ENCODE measurements around the gene UBE2D4.
"Not testable (repeated sequence)": the region's sequence is repeated elsewhere in the genome, so short reads cannot be mapped to it uniquely, and the experiment has no call there.

UBE2D4 gene

DNA sequence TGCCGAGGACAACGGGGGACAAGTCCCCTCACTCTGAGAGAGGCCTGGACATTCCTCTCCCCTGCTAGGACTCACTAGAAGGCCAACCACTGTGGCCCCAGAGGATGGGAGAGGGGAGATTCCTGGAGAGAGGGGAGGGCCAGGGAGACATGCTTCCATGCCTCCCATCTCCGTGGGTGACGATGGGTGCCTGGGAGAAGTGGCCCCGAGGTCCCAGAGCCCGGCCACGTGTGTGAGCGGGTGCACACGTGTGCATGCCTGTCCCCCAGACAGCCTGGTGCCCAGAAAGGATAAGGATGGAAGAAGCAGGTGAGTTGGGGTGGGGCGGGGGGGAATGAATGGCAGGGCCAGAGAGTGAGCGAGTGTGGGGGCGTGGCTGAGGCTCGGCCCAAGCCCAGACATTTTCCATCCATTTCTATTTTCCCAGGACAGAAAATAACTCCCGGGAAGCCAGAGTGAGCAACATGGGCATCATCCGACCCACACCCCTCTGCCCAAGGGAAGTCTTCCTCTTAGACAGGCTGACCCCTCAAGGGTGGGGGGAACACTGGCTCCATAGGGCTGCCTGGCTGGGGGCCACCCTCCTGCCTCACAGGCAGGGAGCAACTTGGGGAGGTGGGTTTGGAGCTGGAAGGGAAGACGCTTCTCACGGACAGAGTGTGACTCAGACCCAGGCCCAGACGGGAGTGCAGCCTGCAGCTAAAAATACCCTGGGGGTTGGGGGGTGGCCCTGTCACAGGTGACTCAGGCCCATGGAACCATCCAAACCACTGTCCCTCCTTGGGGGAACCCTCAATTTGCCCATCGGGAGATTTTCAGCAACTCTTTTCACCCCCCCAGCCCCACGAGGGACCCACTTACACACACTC lies 42.2 kb downstream of the UBE2D4 start:
- DNase-seq: not testable (repeated sequence)

DNA sequence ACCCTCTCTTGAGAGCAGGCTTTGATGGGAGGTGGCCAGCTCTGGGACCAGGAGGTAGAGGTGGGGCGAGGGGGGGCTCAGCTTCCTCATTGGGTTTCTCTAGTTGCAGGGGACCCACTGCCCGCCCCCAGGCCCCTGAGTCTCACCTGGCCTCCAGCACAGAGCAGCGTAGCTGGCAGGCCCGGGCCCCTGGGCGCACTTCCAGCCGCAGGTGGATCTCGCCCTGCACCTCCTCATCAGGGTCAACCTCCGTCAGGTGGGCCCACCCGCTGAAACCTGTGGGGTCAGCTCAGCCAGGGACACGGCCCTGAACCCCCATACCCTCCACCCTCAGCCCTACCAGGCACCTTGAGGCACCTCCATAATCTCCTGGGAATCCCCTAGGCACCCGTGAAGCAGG lies 43.4 kb downstream of the UBE2D4 start:
- DNase-seq: not testable (repeated sequence)

DNA sequence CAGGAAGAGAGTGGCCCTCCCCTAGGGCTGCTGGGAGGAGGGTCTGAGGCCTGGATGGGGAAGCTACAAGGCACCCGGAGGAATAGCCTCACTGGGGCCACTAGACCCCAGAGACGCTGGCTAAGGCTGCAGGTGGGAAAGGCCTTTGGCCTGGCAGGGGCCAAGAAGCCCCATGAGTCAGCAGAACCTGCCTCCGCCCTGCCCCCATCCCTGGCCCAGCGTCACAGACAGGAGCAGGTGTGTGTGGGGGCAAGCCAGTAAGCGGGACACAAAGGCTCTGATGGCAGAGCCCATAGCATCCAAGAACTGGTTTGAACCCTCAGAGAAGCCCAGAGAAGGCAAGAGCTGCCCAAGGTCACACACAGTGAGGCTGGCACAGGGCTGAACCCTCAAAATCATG lies 44.5 kb downstream of the UBE2D4 start:
- DNase-seq: not testable (repeated sequence)

DNA sequence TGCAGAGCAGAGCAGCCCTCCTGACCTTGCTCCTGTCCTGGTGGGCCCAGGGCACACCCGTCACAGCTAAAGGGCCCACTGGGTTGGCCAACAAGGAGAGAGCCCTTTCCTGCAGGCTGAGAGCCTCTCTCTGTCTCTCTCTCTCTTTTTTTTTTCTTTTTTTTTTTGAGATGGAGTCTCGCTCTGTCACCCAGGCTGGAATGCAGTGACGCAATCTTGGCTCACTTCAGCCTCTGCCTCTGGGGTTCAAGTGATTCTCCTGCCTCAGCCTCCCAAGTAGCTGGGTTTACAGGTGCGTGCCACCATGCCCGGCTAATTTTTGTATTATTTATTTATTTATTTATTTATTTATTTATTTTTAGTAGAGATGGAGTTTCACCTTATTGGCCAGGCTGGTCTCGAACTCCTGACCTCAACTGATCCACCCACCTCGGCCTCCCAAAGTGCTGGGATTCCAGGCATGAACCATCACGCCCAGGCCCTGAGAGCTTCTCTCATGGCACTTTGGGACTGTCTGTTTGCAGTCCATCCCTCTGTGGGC lies 47.9 kb downstream of the UBE2D4 start:
- not testable (repeated sequence) for DNase-seq

DNA sequence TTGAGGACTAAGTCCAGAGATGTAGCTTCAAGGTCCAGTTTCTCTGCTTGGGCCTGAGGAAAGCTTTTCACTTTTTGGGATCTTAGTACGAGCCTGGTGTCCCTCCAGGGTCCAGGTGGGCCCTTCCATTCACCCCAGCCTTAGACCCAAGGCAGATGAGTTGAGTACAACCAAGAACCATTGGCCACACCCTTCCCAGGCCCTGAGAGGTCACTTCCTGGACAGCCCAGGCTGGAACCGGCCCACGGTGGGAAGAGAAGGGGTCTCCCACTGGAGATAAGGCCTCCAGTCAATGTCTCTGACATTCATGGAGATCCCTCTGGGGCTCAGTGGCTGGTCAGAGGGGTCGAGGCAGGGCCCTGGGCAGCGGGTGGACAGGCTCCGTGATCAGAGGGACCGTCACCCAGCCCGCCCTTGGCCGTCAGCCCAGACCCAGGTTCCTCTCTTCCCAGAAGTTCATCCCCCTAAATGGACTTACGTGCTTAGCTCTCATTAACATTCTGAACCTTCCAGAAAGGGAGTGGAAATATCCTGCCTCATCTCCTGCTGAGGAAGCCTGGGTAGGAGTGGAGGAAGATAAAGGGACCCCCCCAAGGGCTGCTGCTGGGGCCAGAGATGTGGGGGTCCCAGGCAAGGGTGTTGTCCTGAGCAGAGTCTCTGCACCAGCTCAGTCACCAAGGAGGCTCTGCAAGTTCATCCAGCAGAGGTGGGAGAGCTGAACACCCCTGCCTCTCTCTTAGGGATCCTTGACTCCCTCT lies 48.7 kb downstream of the UBE2D4 start:
- DNase-seq: not testable (repeated sequence)

DNA sequence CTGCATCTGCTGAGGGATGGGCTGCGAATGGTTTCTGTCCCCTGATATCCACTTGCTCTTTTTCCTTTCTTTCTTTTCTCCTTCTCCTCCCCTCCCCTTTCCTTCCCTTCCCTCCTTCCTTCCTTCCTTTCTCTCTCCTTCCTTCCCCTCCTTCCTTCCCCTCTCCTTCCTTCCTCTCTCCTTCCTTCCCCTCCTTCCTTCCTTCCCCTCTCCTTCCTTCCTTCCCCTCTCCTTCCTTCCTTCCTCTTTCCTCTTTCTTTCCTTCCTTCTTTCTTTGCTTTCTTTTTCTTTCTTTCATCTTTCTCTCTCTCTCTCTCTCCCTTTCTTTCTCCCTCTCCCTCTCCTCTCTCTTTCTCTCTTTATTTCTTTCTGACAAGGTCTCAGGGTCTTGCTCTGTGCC lies 51.3 kb downstream of the UBE2D4 start:
- DNase-seq: no peak

DNA sequence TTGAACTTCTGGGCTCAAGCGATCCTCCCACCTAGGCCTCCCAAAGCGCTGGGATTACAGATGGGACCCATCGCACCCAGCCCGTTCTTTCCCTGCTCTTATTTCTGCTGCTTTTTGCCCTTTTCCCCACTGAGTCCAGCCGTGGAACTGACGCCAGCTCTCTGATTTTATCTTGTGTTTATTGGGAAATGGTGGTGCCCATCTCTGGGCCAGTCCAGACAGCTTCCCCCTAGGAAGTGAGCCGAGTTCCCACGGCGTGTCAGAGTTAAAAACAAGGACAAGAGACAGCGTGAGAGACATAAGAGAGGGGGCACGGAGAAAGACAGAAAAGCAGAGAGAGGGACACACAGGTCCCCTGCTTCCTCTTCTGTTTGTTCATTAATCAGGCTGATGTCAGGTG lies 51.9 kb downstream of the UBE2D4 start:
- not testable (repeated sequence) for DNase-seq

DNA sequence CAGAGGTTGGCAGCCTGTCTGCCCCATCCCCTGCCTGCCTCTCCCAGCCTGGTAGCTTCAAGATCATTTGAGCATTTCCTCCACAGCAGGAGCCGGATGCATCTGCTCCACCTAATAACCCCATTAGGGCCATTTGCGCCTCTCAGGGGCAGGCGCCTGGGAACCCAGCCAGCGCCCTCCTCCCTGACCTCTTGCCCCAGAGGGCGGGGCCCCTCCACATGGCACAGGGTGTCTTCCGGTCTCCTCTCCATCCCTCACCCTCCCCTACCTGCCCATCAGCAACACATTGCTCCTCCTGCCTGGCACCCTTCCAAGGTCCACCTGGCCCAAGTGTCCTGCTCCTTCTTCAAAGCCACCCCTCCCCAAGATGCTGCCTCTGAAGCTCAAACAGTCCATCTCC lies 56.6 kb downstream of the UBE2D4 start:
- DNase-seq: not testable (repeated sequence)

DNA sequence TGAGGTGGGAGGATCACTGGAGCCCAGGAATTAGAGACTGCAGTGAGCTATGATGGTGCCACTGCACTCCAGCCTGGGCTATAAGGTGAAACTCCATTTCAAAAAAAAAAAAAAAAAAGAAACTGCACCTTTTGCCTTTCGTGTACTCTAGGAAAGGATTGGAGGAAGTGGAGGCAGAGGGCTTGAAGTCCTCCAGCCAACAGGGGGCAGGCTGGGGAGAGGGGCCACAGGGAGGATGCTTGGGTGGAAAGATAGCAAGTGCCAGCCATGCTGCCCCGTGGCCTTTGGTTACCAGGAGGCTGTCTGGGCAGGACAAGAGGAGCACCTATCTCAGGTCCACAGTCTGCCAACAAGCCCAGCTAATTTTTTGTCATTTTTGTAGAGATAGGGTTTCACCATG lies 57.5 kb downstream of the UBE2D4 start:
- not testable (repeated sequence) for DNase-seq

DNA sequence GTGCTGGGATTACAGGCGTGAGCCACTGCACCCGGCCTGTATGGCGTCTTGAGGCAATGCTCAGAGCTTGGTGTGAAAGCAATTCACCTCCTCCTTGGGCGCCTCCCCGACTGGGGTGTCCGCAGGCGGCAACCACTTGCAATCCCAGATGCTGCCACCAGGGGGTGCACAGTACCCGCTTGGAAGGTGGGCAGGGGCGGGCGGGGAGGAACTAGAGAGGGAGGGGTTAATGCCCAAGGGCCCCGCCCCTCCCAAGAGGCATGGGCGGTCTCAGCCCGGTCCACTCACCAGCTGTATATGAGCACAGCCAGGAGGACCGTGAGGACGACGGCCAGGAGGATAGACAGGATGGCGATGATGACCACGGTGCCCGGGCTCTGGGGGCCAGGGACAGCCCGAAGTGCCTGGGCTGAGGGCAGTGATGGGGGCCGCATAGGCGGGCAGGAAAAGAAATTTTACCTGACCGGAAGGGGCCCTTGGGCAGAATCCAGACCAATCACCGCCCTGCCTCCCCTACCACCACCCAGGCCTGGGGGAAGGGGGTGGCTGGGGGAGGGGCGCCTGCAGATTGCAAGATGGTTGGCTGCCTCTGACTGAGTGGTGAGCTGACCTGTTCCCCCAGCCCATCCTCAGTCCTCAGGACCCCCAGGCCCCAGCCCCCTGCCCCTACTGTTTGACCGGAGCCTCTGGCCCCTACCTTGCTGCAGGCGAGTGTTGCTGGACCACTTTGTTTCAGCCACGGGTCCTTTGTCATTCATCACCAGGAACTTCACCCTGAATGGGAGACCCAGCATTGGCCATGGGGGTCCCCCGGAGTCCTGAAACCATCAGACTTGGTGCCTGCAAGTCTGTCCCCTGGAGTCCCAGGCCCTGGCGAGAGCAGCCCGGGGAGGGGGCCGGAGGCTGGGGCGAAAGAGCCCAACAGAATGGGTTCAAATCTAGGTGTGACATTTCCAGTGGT lies 59.9 kb downstream of the UBE2D4 start:
- peak; percentile 78 for DNase-seq

DNA sequence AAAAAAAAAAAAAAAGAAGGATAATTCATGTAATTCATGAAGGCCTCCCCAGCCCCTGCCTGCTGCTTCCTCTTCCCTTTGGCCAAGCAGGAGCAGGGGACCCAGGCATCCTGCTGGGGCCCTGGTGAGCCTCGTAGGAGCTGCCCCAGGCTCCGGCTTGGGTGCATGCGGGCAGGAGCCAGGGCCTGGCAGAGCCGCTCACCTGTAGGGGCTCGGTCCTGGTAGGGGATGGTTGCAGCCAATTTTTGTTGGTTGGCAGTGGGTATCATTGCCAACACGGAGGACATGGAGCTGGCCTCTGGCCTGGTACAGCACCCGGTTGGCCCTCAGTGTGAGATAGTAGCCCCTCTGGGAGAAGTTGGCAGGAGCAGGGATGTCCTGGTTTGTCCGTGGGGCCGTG lies 61.2 kb downstream of the UBE2D4 start:
- not testable (repeated sequence) for DNase-seq

DNA sequence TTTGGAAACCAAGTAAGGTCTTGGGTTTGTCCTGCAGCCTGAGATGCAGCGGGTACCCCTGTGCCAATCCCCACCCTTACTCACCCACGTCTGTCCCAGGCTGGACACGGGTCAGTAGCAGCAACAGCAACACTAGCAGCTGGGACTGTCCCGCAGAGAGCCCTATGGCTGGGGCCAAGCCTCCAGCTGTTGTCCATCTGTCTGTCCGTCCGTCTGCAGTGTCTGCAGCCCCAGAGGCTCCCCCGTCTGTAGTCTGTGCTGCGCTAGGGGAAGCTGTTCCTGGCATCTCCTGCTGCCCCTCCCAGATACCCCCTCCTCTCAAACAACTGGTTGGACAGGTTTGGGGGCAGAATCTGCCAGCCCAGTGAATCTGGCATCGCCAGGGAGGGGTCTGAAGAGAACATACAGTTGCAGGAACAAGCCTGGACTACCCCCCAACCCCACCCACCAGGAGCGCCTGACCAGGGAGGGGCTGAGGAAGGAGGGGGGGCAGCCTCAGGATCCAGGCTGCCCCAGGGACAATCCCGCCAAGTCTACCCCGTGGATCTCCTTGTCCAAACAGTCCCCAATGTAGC lies 63.9 kb downstream of the UBE2D4 start:
- not testable (repeated sequence) for DNase-seq

DNA sequence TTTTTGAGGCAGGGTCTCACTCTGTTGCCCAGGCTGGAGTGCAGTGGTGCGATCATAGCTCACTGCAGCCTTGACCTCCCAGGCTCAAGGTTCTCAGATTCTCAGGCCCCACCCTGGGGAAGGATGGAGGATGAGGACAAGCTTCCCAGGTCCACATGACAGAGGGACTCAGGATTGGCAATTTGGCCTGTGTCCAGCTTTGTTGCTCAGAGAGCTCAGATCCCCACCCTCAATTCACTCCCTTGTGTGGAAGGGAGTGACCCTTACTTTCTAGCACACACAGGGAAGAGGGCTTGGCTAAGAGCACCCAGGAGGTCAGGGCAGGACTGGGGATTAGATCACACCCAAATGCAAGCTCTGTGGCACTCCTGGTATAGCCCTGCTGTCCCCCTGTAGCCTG lies 64.6 kb downstream of the UBE2D4 start:
- not testable (repeated sequence) for DNase-seq

DNA sequence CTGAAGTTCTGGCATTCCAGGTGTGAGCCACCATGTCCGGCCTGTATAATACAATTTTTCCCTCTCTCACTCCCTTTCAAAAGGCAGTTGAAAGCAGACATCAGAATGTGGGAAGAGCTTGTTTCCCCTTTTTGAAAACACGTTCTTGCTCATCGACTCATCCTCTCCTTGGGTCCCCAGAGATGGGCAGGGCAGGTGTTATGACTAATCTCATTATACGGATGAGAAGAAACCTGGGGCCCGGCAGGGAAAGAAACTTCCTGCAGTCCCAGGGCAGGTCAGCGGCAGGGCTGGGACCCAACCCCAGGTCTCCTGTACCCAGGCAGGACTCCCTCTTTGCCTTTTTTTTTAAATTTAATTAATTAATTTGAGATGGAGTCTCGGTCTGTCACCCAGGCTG lies 66.7 kb downstream of the UBE2D4 start:
- not testable (repeated sequence) for DNase-seq

DNA sequence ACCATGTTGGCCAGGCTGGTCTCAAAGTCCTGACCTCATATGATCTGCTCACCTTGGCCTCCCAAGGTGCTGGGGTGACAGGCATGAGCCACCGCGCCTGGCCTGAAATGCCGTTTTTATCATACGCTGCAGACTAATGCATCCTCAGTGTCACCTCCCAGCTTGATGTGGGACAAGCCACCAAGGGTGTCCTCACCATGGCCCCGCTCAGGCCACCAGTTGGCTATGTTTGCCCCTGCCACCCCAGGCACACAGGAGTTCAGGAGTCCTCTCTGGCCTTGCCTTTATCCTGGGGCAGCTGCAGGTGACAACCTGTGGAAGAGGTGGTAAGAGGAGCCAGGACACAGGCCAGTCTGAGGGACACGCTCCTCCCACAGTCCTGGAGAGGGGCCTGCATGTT lies 68.4 kb downstream of the UBE2D4 start:
- DNase-seq: not testable (repeated sequence)

DNA sequence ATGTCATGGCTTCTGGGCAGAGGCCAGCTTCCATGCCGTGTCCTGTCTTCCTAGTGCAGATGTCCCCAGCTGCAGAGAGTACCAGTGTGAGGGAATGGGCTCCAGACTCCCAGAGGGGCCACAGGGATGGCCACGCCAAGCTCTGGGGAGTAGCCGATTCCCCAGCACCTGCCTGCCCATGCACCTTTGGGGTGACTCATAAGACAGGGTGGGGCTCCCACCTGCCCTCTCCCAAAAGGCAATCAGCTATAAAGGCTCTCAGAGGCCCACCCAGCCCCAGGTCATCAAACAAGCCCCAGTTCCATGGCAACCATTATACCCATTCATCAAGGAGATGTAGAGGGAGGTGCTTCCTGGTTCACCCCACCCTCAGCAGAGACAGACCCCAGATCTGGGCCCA lies 71.3 kb downstream of the UBE2D4 start, which contains the start of gene SPDYE1:
Gene SPDYE1, plus strand, starts transcription at position 366 of the 400 bp plus-strand sequence. CDS start 2,053 bp downstream, outside the sequence.
- not testable (repeated sequence) for DNase-seq

Data from retina (tissue), 1 donor.